ENCODE results near the gene LCN2.

LCN2 gene

DNA sequence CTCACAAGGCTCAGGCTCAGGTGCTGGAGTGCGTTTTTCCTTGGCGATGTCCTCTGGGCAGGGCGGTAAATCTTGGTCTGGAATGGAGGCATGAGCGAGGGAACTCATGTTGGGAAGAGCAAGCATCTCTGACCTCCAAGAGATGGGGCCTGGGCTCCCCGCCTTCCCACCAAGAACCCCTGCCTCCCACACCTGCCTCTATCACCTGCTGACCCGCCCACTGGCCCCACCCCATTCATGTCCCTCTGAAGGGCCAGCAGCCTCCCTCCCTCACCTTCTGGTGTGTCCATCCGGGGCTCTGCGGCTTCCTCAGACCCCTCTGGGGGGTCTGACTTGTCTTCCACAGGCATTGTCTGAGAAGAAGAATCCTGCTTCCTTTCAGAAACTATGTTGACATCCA lies 31.2 kb downstream of the LCN2 start:
- TF ChIP-seq SIN3A (IDR thresholded peaks at IDR 0.05; ENCODE audit: borderline replicate concordance, insufficient read depth, low read length) (no peak), TAF1 (IDR thresholded peaks at IDR 0.05; ENCODE audit: borderline replicate concordance, insufficient read depth, low read length) (no peak), POLR2AphosphoS5 (IDR thresholded peaks at IDR 0.05; ENCODE audit: low read depth, low read length) (no peak)
- TF ChIP-seq, protein P1, sequence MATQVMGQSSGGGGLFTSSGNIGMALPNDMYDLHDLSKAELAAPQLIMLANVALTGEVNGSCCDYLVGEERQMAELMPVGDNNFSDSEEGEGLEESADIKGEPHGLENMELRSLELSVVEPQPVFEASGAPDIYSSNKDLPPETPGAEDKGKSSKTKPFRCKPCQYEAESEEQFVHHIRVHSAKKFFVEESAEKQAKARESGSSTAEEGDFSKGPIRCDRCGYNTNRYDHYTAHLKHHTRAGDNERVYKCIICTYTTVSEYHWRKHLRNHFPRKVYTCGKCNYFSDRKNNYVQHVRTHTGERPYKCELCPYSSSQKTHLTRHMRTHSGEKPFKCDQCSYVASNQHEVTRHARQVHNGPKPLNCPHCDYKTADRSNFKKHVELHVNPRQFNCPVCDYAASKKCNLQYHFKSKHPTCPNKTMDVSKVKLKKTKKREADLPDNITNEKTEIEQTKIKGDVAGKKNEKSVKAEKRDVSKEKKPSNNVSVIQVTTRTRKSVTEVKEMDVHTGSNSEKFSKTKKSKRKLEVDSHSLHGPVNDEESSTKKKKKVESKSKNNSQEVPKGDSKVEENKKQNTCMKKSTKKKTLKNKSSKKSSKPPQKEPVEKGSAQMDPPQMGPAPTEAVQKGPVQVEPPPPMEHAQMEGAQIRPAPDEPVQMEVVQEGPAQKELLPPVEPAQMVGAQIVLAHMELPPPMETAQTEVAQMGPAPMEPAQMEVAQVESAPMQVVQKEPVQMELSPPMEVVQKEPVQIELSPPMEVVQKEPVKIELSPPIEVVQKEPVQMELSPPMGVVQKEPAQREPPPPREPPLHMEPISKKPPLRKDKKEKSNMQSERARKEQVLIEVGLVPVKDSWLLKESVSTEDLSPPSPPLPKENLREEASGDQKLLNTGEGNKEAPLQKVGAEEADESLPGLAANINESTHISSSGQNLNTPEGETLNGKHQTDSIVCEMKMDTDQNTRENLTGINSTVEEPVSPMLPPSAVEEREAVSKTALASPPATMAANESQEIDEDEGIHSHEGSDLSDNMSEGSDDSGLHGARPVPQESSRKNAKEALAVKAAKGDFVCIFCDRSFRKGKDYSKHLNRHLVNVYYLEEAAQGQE (IDR thresholded peaks at IDR 0.05; ENCODE audit: insufficient read depth in 1 of 2, low read depth in 2 of 2, low read length in 2 of 2): no peak

DNA sequence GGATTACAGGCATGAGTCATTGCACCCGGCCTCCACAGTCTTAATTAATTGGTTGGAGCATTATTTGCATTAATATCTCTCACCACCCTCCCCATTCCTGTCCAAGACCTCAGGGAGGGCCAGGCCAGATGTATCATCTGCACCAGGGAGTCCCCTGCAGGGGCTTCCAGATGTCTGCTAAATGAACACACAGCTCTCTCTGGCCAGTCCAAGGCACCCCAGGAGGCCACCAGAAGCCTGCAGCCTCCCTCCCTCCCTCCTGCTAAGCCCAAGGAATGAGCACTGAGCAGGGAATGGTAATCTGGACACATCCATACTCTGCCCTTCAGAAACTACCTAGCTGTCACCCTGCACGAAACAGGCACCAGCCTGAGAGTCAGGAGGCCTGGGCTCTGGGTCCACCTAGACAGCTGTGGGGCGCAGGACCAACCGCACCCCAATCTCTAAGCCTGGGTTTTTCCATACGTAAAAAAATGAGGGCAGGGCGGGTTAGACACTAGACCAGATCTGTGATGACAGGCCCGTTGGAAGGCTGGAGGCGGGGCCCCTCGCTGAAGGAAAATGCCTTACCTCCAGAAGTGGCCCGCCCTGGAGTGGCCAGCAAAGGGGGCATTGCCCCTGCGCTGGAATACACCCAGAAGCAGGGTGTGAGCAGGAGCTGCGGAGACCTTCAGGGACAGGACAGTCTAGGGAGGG lies 33.8 kb downstream of the LCN2 start:
- TF ChIP-seq SIN3A (IDR thresholded peaks at IDR 0.05; ENCODE audit: borderline replicate concordance, insufficient read depth, low read length) (no peak), TAF1 (IDR thresholded peaks at IDR 0.05; ENCODE audit: borderline replicate concordance, insufficient read depth, low read length) (no peak), FOXP2 (optimal IDR thresholded peaks at IDR 0.05; ENCODE audit: borderline replicate concordance, extremely low read depth, extremely low read length, insufficient read depth) (no peak), POLR2AphosphoS5 (IDR thresholded peaks at IDR 0.05; ENCODE audit: low read depth, low read length) (no peak)
- TF ChIP-seq, protein P1 (IDR thresholded peaks at IDR 0.05; ENCODE audit: insufficient read depth in 1 of 2, low read depth in 2 of 2, low read length in 2 of 2): no peak

DNA sequence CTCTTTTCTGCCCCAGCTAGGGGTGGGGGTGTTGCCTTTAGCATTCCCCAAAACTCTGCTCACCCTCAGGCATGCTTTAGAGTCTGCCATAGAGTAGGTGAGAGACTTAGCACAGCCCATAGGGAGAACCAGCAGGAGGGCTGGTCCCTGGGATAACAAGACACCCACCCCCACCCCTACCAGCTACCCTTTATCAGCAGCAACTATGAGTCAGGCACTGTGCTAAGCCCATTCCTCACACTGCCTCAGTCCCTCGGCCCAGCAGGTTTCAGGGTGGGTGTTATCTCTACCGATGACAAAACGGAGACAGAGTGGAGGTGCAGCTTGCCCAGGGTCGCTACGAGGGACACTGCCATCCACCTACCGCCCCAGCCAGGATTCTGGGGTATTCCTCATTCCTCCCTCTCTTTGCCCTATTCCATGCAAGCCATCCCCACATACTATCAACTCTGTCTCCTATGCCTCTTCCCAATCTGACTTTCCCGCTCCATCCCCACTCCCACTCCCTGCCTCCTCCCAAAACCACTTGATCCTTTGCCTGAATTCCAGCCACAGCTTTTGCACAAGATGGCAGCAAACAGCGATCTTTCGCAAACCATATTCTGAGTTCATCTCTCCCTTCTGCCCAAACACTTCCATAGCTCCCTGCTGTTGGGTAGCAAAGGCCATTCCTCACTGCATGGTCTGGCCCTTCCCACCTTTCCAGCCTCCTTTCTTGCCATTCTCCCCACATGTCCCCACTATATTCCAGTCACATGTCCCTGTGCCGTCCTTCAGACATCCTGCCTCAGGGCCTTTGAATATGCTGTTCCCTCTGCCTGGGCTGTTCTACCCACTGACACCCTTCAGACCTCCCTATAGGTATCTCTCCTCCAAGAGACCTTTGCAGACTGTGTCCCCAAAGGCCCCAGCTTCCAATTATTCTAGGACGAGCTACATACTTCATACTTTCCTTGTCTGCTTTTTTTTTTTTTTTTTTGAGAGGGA lies 37.0 kb downstream of the LCN2 start:
- TF ChIP-seq SIN3A (IDR thresholded peaks at IDR 0.05; ENCODE audit: borderline replicate concordance, insufficient read depth, low read length) (no peak), TAF1 (IDR thresholded peaks at IDR 0.05; ENCODE audit: borderline replicate concordance, insufficient read depth, low read length) (no peak), FOXP2 (optimal IDR thresholded peaks at IDR 0.05; ENCODE audit: borderline replicate concordance, extremely low read depth, extremely low read length, insufficient read depth) (no peak), POLR2AphosphoS5 (IDR thresholded peaks at IDR 0.05; ENCODE audit: low read depth, low read length) (no peak)
- TF ChIP-seq, protein P1 (IDR thresholded peaks at IDR 0.05; ENCODE audit: insufficient read depth in 1 of 2, low read depth in 2 of 2, low read length in 2 of 2): no peak

DNA sequence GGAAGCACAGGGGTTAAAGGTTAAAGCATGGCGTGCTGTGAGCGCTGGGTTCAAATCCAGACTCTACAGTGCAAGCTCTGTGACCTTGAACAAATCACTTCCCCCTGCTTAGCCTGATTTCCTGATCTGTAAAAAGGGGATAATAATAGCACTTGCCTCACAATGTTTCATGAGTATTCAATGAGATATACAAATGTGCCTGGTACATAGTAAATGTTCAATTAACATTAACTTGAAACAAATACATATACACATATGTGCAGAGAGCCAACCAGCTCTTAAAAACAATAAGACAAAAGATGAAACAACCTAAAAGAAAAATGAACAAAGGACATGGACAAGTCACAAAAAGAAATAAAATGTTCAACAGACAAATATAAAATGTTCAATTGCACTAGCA lies 38.1 kb downstream of the LCN2 start:
- TF ChIP-seq TAF1 (IDR thresholded peaks at IDR 0.05; ENCODE audit: borderline replicate concordance, insufficient read depth, low read length) (no peak), FOXP2 (optimal IDR thresholded peaks at IDR 0.05; ENCODE audit: borderline replicate concordance, extremely low read depth, extremely low read length, insufficient read depth) (no peak), SIN3A (IDR thresholded peaks at IDR 0.05; ENCODE audit: borderline replicate concordance, insufficient read depth, low read length) (no peak), POLR2AphosphoS5 (IDR thresholded peaks at IDR 0.05; ENCODE audit: low read depth, low read length) (no peak)
- TF ChIP-seq, protein P1 (IDR thresholded peaks at IDR 0.05; ENCODE audit: insufficient read depth in 1 of 2, low read depth in 2 of 2, low read length in 2 of 2): no peak
